Colon (tissue), 2 donors: ENCODE measurements around the gene TXNDC5.
"Not testable (repeated sequence)": the region's sequence is repeated elsewhere in the genome, so short reads cannot be mapped to it uniquely, and the experiment has no call there.

Experiments used
- FAIRE-seq: peaks from 2 replicates; lab custom pipeline; 2012; peaks lifted over from hg19 to GRCh38; lab: Jason Lieb, UNC
- donor health status: control.
- donor health status: control.

TXNDC5 gene

DNA sequence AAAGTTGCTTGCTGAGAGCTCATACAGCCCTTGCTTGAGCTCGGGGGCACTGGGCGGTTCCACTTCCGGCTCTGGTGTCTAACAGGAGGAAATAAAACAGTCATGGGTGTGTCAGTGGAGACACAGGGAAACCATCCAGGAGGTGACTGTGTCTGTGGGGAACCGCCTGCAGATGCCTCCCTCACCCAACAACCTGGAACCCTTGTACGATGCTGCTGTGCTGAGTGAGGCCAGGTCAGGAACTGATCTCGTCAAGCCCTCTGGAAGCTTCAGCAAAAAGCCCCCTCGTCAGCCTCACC is 15.5 kb downstream of the TXNDC5 start:
- no peak for FAIRE-seq

DNA sequence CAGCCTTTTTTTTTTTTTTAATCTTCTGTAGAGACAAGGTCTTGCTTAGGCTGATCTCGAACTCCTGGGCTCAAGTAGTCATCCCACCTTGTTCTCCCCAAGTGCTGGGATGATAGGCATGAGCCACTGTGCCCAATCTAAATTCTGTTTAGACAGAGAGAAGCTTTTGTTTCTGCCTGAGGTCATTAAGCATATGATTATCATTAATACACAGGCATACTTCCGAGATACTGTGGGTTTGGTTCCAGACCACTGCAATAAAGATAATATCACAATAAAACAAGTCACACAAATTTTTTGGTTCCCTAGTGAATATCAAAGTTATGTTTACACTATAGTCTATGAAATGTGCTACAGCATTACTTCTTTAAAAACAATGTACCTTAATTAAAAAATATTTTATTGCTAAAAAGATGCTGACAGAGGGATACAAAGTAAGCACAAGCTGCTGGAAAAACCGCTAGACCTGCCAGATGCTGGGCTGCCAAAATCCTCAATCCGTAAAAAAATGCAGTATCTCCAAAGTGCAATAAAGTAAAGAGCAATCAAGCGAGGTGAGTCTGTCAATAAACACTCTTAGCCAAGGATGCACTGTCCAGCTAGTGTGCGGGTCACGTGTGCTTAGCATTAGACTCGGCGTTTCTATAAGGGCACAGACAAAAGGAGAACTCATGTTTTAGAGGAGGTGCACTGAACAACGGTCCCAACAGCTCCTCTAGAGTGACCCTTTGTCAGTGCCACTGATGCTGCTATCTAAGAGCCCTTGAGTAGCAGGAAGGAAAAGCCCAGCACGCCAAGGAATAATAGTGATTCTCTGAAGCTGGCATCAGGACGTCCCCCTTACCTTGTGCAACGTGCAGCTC is 16.1 kb downstream of the TXNDC5 start:
- no peak for FAIRE-seq

DNA sequence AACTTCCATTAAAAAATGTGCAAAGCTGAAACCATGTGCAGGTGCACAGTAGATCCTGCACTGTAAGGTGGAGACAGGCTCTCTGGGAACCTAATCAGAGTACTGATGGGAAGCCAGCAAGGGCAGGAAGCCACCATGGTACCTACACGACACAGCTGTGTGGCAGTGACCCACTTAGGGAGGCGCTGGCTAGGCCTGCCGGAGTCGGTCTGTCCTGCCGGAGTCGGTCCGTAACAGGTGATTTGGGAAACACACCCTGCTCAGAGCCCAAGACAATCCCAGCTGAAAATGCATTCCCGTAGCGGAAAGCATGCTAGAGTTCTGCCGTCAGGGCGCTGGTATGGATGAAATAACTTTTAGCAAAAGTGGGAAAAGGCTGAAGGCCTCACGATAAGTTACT is 17.2 kb downstream of the TXNDC5 start:
- FAIRE-seq: no peak

DNA sequence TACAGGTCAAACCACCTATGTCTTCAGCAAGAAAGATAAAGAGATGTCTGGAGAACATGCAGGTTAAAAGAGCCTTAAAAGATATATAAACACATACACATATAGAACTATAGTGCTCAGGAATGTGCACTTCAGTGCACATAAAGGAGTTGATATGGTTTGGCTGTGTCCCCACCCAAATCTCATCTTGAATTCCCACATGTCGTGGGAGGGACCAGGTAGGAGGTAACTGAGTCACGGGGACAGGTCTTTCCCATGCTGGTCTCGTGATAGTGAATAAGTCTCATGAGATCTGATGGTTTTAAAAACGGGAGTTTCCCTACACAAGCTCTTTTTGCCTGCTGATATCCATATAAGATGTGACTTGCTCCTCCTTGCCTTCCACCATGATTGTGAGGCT is 18.2 kb downstream of the TXNDC5 start:
- FAIRE-seq: not testable (repeated sequence)

DNA sequence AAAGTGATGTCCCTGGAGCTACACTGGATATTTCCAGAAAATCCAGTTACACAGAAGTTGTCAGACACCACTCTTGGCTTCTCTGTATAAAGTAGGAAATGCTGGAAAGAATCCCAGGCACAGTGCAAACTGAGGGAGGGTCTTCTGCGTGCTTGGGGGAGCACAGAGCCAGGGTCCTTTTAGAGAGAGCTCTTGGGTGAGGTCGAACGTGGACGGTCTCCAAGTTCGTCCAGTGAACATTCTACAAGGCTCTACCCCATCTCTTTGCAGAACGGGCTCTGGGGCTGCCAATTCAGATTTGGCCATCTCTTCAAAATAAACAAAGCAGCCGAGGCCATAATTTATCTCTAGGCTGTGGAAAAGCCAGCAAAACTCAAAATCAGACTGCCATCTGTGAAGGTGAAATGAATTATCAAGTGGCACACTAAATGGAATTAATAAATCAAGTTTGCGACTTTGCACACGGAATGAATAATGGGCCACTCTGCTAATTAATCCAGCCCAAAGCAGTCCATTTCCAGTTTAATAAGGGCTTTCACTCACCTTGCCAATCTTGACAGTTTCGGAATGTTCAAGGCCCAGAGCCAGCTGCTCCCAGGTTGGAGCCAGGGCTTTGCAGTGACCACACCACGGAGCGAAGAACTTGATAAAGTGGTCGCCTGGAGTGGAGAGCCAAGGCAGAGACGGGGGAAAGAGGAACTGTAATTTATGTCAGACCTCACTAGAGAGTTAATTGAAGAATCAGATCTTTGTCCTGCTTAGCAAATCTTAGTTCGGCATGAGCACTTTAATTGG is 19.3 kb downstream of the TXNDC5 start:
- no peak for FAIRE-seq

DNA sequence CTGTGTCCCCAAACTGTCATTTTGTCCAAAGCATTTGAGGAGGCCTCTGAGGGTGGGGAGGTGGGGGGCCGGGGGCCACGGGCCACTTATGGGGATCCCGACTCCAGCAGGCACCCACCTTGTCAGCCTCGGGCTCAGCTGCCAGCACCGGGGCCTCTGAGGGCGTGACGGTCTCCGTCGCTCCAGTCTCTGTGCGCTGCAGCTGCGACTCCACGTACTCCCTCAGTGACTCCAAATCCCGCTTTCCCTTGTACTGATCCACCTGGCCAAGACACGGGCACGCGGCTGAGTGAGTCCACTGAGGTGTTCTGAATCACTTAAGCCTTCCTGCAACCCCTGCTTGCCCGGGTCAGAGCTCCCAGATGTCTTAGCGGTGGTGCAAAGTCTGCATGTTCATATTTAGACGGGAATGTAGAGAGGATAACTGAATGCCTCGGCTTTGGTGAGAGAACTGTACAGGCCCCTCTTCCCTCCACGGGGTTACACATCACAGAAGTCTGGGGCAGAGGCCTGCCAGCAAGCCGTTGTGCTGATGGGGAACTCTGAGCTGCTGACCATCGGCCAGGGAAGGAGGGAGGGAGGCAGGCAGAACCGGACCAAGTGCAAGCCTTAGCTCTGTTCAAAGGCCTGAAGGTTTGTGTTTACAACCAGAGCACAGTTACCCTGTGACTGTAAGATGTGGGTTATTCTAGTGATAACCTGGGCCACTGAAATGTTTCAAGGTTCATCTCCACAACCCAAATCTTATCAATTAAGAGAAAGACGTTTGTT is 21.8 kb downstream of the TXNDC5 start:
- FAIRE-seq: no peak

DNA sequence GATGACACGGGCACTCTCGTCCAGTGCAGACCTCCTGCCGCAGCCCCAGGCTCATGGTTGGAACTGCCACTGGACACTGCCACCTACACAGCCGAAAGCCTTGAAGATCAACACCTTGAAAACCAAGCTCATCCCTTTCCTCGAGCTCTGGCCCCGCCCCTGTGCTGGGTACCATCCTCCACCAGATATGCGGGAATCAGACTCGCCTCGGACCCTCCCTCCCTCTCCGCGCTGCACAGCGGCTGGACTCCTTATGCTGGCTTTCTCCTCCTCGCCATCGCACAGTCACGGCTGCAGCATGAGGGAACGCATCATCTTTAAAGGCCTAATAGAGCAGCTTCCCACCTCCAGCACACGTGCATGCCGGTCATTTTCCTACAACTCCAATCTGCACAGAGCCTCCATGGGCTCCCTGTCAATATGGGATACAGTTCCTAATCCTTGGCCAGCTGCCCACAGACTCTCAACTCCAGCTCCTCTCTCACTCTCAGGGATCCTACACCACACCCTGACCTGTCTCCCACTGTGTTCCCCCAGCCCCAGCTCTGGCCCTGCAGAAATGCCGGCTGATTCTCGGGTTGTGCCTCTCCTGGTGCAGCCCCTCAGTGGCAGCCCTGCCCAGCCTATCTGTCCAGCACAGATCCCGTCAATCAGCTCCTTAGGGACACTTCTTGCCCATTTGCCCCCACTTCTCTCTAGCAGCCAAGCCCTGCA is 23.2 kb downstream of the TXNDC5 start:
- FAIRE-seq: no peak

DNA sequence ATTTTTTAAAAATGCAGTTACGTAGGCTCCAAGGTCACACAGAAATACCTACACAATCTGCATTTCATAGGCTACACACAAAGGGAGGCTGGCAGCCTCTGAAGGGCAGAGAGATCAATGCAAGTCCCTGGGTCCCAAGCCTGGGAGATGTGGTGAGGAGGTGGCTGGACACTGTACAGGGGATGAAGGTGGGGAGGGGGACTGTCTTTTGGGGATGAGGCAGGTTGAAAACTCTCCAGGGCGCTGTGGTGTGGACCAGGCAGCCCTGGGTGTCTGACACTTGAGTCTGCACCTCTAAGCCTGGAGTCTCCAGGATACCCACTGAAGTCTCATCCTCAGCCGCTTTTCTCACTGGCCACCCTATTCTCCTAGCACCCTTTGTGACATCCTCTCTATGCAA is 24.5 kb downstream of the TXNDC5 start:
- no peak for FAIRE-seq

DNA sequence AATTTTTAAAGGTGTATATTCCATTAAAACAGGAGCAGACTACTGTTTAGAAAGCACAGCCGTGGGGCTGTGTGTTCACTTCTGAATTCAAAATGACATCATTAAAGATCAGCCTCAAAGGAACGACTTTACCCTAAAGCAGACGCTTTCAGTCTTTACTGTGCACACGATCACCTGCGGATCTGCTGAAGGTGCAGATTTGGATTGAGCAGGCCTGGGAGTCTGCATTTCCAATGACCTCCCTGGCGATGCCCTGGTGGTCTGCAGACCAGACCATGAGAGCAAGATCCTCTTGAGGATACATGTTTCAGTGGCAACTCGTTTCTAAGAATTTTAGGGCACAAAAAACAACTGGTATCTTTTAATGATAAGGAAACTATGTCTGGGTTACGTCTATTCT is 27.2 kb downstream of the TXNDC5 start:
- no peak for FAIRE-seq

DNA sequence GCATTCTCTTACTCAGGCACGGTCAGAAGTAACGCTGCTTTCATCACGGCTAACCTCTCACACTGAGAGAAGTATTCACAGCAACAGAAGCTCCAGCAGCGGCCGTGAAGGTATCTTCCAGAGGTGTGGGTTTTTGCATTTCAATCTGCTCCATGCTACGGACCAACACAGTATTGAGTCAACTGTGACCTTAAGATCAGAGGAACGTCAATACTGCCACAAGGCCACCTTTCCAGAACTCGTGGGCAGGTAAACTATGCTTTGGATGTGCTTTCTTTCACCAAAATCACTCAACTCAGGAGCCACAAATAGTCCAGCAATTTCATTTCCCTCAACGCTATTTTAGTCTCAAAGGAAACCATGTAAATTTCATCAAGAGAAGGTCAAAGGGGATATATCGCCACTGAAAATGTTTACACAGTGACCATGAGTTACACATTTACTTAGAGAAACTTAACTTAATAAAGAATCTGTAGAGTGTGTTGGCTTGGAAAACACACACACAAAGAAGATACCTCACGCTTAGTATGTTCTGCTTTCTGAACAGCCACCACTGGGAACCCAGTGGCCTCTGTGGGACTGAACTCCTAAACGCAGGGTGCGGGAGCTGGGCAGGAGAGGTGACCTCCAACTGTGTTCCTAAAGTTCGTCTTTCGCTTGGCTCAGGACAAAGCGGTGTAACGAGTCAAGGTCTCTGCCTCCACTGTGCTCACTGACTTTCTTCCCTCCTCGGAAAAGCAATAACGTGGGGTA is 27.9 kb downstream of the TXNDC5 start:
- FAIRE-seq: no peak

DNA sequence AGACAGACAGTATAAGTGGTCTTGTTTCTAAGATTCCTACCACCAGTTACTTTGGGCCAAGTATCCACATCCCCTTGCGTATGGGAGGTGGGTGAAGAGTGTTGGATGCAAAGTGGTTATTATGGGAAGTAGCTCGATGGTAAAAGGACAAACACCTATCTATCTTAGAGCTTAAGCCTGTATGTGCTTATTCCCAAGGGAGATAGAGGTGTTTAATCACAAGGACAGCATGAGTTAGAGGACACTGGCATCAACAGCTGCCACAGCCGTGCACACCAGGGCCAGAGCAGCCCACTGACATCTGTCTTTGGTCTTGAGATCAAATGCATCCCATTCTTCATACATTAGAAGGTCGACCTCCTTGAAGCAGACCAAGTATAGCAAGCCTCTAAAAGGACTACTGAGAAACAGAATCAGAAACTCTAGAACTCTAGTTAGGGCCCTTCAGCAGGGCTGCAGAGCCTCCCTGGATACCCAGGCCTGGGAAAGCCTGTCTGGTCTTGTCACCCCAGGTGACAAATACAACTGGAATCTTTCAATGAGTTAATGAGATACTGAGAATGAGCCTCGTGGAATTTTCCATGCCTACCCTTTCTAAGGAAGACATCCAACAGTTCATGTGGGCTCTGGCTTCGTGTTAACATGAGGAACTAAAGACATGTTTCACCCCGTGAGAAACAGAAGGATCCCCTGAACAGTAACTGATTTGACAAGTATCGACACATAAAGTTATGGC is 28.7 kb downstream of the TXNDC5 start:
- FAIRE-seq: no peak

DNA sequence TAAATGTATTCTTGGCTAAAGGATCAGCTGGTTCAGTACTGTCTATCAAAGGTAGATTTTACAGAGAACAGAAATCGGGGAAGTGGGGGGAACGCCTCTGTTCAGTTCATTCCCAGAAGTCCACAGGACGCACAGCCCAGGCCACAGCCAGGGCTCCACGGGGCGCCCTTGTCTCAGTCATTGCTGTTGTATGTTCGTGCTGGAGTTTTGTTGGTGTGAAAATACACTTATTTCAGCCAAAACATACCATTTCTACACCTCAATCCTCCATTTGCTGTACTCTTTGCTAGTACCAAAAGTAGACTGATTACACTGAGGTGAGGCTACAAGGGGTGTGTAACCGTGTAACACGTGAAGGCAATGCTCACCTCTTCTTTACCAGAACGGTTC is 29.9 kb downstream of the TXNDC5 start:
- FAIRE-seq: no peak

DNA sequence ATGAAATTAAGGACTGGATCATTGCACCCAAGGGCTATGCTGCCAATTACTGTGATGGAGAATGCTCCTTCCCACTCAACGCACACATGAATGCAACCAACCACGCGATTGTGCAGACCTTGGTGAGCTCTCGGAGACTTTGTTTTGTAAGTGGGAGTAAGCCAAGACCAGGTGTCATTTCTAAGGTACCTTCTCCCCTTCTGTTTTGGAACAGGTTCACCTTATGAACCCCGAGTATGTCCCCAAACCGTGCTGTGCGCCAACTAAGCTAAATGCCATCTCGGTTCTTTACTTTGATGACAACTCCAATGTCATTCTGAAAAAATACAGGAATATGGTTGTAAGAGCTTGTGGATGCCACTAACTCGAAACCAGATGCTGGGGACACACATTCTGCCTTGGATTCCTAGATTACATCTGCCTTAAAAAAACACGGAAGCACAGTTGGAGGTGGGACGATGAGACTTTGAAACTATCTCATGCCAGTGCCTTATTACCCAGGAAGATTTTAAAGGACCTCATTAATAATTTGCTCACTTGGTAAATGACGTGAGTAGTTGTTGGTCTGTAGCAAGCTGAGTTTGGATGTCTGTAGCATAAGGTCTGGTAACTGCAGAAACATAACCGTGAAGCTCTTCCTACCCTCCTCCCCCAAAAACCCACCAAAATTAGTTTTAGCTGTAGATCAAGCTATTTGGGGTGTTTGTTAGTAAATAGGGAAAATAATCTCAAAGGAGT is 30.4 kb downstream of the TXNDC5 start:
- FAIRE-seq: no peak

DNA sequence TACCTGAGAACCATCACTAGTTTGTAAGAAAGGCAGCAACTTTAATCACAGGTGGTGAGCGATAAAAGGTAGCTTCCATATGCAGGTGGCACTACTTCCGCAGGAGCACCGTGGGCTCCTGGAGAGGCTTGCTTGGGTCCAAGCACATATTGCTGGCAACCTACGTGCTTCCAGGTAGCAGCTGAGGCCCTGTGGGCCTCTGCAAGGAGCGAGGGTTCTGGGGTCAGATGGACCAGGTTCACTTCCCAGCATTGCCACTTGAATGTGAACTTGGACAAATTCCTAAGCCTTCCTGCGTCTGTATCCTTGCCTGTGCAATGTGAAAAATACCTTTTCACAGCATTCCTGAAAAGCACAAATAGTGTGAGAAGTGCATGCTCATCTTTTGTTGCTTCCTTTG is 31.0 kb downstream of the TXNDC5 start:
- FAIRE-seq: no peak

DNA sequence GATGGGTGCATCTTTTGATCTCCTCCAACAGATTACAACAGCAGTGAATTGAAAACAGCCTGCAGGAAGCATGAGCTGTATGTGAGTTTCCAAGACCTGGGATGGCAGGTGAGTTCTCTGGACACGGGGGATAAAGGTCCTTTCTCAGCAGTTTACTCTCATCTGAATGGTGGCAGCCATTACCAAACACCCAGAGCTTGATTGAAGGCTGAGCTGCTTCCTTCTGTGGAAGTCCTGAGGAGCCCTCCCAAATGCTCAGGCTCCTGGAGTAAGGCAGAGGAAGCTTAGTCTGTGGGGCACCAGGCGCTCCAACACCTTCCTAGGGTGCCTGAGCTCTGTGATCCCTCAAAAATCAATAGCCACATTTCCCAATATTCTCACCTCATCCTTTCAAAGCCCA is 31.5 kb downstream of the TXNDC5 start:
- FAIRE-seq: no peak

DNA sequence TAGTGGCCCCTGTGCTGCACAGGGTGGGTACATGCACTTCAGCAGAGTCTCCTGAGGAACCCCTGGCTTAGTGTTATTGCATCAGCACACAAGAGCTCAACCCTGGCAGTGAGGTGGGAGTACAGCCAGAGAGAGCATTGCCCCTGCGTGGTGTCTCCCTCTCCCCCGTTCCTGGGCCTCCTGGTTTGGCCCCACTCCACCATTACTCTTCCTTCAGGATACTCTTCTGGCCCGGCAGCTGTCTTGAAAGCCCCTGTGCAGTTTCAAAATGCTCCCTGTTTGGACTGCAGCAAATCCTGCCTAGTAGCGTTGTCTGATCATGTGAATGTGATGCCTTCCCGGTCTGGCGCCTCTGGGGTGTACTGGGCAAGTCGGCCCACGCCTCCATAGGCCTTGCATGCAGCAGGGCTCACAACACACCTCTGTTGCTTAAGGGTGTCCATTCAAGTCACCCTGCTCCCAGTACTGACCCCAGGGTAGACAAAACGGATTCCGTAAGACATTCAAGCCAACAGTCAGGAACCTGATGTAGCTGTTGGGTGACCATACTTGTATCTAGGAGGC is 32.1 kb downstream of the TXNDC5 start:
- FAIRE-seq: no peak

DNA sequence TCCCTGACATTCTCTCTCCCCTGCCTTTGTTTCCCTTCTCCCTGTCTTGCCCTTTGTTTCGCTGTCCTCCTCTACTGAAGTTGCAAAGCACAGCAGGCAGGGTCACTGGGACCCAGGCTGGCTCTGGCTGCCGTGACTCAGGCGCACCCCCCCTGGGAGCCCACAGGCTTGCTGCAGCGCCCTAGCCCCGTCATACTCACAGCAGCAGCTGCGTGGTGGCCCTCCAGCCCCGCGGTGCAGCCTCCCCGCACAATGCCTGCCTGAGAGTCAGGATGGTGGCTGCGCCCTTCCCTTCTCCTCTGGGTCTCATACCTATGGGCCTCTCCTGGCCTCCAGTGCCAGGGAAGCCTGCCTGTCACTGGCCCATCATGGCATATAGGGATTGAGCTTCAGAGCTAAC is 41.7 kb downstream of the TXNDC5 start:
- FAIRE-seq: no peak

DNA sequence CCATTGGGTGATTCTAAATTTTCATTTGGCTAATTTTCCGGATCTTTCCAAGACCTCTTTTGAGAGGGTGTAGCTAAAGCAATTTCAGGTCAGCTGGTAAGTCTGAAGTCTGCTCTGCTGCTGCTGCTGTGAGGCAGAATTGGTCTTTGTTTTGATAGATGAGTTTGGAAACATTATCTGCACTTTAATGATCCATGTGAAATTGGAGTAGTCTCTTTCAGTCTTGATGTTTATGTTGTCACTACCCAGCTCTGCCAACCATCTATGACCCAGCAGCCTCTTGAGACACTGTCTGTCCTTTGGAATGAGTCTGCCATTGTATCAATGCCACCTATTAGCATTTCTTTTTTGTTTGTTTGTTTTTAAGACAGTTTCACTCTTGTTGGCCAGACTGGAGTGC is 44.1 kb downstream of the TXNDC5 start:
- FAIRE-seq: no peak

DNA sequence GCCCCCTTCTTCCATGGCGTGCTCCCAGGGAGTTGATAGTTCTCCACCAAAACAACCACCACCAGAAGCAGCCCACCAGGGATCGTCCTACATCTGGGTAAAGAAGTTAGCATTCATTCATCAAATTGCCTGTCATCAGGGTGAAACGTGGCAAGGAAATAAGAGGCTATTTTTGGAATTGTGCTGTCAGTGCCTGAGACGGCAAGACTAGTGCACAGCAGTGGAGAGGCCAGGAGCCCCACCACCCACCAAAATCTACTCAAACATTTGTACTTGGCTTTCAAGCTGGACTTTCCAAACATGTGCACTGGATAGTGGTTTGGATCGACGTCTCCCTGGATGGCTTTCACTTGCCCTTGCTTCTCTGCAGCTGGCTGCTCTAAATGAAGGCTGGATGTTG is 44.8 kb downstream of the TXNDC5 start:
- no peak for FAIRE-seq

DNA sequence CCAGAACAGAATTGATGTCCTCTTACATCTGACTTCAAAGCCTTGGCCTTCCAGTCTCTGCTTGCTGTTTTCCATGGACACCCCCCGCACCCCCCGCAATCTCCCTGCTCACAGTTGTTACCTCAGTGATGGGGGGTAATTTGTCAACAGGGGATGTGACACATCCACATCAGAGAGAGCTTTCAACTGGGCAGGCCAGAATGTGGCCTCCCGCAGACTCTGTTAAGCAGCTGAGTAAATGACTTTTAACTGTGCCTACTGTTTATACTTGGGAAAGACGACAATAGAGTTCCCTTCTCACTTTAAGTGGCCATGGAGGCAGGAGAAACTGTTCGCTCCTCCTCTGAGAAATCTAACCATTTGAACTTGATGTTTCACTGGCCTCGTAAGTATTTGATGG is 51.0 kb downstream of the TXNDC5 start:
- FAIRE-seq: no peak
